ENCODE results near the gene MAD2L1. TPM values are rescaled to one million over a fixed set of nuclear protein-coding genes. Genes with fewer than 3 reads are reported as not detected.
A peak's percentile ranks its signal among the peaks of the same experiment; 100 is the strongest.

MAD2L1 gene
- total and polyA plus RNA-seq, 2 of the 13 experiments (the other 11 are each of a cell fraction or from before 2014, with no cell fraction given), result 40.6 to 109 TPM

DNA sequence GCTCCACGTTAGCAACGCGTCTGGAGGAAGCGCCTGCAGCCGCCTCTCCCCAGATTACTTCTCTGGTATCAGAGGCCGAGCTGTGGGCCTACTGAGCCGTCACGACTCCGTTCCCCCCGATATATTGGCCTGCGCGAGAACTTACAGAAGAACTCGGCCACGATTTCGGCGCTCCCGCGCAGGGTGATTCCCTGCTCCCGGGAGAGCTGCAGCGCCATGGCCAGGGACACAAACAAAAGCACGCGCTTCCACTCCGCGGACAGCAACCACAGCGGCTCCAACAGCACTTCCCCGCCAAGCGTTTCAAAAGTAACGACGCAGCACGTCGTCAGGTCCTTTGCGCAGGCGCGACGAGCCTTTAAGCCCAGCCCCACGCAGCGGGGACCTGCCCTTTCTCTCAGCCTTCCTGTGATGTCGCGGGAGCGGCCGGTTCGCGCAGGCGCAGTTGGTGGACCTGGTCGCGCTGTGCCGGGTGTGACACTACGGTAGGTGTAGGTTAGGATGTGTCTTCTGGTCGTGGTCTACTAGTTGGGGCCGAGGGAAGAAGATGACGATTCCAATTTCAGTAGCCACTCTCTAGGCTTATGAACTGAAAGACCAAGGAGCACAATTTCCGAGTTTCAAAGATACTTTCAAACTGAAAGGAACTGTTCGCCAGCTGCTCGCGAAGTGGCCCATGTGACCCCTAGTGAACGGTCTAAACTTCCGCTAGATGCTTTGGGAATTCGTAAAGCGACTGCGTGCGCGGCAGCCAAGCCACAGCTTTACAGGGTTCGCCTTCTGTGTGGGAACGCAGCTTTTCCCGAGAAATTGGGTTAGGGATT is at the start of gene MAD2L1 (continued):
- TF ChIP-seq, protein P1, sequence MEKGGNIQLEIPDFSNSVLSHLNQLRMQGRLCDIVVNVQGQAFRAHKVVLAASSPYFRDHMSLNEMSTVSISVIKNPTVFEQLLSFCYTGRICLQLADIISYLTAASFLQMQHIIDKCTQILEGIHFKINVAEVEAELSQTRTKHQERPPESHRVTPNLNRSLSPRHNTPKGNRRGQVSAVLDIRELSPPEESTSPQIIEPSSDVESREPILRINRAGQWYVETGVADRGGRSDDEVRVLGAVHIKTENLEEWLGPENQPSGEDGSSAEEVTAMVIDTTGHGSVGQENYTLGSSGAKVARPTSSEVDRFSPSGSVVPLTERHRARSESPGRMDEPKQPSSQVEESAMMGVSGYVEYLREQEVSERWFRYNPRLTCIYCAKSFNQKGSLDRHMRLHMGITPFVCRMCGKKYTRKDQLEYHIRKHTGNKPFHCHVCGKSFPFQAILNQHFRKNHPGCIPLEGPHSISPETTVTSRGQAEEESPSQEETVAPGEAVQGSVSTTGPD (CRISPR knock-in tag; IDR thresholded peaks at IDR 0.05), result no peak
- TF ChIP-seq NBN (conservative IDR thresholded peaks at IDR 0.05) (no peak), ELF4 (CRISPR knock-in tag; IDR thresholded peaks at IDR 0.05; ENCODE audit: borderline replicate concordance) (peak; percentile 59; the same call in 1 of the 2 replicates), SIX4 (CRISPR knock-in tag; IDR thresholded peaks at IDR 0.05) (0 out of 2 replicates have a peak, but pooled peaks have one; percentile 21), ZNF235 (CRISPR knock-in tag; IDR thresholded peaks at IDR 0.05; ENCODE audit: borderline replicate concordance) (peak; percentile 36; the same call in 1 of the 2 replicates), ZNF569 (CRISPR knock-in tag; IDR thresholded peaks at IDR 0.05; ENCODE audit: borderline replicate concordance) (no peak), EEA1 (CRISPR knock-in tag; IDR thresholded peaks at IDR 0.05; ENCODE audit: borderline replicate concordance) (0 out of 2 replicates have a peak, but pooled peaks have one; percentile 31), SETDB1 (CRISPR knock-in tag; IDR thresholded peaks at IDR 0.05; ENCODE audit: borderline replicate concordance) (no peak), NFE2L2 (IDR thresholded peaks at IDR 0.05; ENCODE audit: low read length) (no peak), MTA1 (CRISPR knock-in tag; IDR thresholded peaks at IDR 0.05; ENCODE audit: borderline replicate concordance) (no peak), ETS1 (CRISPR knock-in tag; IDR thresholded peaks at IDR 0.05) (no peak), ZBTB1 (CRISPR knock-in tag; IDR thresholded peaks at IDR 0.05; ENCODE audit: borderline replicate concordance) (no peak), CREB1 (IDR thresholded peaks at IDR 0.05) (peak; percentile 88), CREB1 (CRISPR knock-in tag; IDR thresholded peaks at IDR 0.05) (peak; percentile 93), POLR2G (IDR thresholded peaks at IDR 0.05; ENCODE audit: low read depth, low read length) (peak; percentile 97), RFXAP (CRISPR knock-in tag; IDR thresholded peaks at IDR 0.05; ENCODE audit: borderline replicate concordance) (peak; percentile 35; the same call in 1 of the 2 replicates), NCOA1 (CRISPR knock-in tag; IDR thresholded peaks at IDR 0.05) (no peak), HNRNPUL1 (IDR thresholded peaks at IDR 0.05; ENCODE audit: low read depth, low read length) (no peak)
- TF ChIP-seq, protein P2, sequence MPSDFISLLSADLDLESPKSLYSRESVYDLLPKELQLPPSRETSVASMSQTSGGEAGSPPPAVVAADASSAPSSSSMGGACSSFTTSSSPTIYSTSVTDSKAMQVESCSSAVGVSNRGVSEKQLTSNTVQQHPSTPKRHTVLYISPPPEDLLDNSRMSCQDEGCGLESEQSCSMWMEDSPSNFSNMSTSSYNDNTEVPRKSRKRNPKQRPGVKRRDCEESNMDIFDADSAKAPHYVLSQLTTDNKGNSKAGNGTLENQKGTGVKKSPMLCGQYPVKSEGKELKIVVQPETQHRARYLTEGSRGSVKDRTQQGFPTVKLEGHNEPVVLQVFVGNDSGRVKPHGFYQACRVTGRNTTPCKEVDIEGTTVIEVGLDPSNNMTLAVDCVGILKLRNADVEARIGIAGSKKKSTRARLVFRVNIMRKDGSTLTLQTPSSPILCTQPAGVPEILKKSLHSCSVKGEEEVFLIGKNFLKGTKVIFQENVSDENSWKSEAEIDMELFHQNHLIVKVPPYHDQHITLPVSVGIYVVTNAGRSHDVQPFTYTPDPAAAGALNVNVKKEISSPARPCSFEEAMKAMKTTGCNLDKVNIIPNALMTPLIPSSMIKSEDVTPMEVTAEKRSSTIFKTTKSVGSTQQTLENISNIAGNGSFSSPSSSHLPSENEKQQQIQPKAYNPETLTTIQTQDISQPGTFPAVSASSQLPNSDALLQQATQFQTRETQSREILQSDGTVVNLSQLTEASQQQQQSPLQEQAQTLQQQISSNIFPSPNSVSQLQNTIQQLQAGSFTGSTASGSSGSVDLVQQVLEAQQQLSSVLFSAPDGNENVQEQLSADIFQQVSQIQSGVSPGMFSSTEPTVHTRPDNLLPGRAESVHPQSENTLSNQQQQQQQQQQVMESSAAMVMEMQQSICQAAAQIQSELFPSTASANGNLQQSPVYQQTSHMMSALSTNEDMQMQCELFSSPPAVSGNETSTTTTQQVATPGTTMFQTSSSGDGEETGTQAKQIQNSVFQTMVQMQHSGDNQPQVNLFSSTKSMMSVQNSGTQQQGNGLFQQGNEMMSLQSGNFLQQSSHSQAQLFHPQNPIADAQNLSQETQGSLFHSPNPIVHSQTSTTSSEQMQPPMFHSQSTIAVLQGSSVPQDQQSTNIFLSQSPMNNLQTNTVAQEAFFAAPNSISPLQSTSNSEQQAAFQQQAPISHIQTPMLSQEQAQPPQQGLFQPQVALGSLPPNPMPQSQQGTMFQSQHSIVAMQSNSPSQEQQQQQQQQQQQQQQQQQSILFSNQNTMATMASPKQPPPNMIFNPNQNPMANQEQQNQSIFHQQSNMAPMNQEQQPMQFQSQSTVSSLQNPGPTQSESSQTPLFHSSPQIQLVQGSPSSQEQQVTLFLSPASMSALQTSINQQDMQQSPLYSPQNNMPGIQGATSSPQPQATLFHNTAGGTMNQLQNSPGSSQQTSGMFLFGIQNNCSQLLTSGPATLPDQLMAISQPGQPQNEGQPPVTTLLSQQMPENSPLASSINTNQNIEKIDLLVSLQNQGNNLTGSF (CRISPR knock-in tag; IDR thresholded peaks at IDR 0.05), result no peak; the same call in 1 of the 2 replicates
- TF ChIP-seq, protein P3, sequence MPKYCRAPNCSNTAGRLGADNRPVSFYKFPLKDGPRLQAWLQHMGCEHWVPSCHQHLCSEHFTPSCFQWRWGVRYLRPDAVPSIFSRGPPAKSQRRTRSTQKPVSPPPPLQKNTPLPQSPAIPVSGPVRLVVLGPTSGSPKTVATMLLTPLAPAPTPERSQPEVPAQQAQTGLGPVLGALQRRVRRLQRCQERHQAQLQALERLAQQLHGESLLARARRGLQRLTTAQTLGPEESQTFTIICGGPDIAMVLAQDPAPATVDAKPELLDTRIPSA (CRISPR knock-in tag; IDR thresholded peaks at IDR 0.05; ENCODE audit: borderline replicate concordance), result no peak; the same call in 1 of the 2 replicates
